Kidney capillary endothelial cell (primary cell): ENCODE data around the gene DACT3.

Experiments
- DNase-seq: peaks from one replicate; pipeline ENCODE4 v3.0.0-alpha.2; 2018; ENCODE audit warnings: low spot score

The DACT3 gene

GRCh38 chr19:46611776-46612175 lies 49.2 kb downstream of the DACT3 start:
- DNase-seq = no peak

GRCh38 chr19:46610851-46611770 lies 49.9 kb downstream of the DACT3 start:
- DNase-seq = no peak

GRCh38 chr19:46610413-46610775 lies 50.6 kb downstream of the DACT3 start:
- no peak for DNase-seq

- no peak for DNase-seq
Observed at GRCh38 chr19:46609511-46610412, 51.2 kb downstream of the DACT3 start.

- DNase-seq = no peak
Observed at GRCh38 chr19:46608581-46609345, 52.2 kb downstream of the DACT3 start.

- no peak for DNase-seq
Observed at GRCh38 chr19:46608178-46608577, 52.8 kb downstream of the DACT3 start.

GRCh38 chr19:46607448-46607841 lies 53.5 kb downstream of the DACT3 start:
- DNase-seq = no peak

GRCh38 chr19:46606681-46607447 lies 54.1 kb downstream of the DACT3 start:
- no peak for DNase-seq

- no peak for DNase-seq
Observed at GRCh38 chr19:46606019-46606418, 55.0 kb downstream of the DACT3 start.

- no peak for DNase-seq
Observed at GRCh38 chr19:46605356-46605821, 55.6 kb downstream of the DACT3 start.

GRCh38 chr19:46604781-46605355 lies 56.1 kb downstream of the DACT3 start:
- DNase-seq = no peak

- no peak for DNase-seq
Observed at GRCh38 chr19:46603752-46604231, 57.2 kb downstream of the DACT3 start.

GRCh38 chr19:46603195-46603637 lies 57.8 kb downstream of the DACT3 start:
- DNase-seq = no peak

GRCh38 chr19:46602392-46603194 lies 58.4 kb downstream of the DACT3 start:
- no peak for DNase-seq

GRCh38 chr19:46601318-46602224 lies 59.4 kb downstream of the DACT3 start, which contains the start of gene CALM3:
Gene CALM3, plus strand, starts transcription at chr19:46601330. Its CDS starts 105 bp downstream, at chr19:46601435.
- no peak for DNase-seq

- DNase-seq = peak; percentile 93
Observed at GRCh38 chr19:46600384-46601317, 60.3 kb downstream of the DACT3 start.

GRCh38 chr19:46599716-46600373 lies 61.1 kb downstream of the DACT3 start:
- no peak for DNase-seq
